CD4-positive, alpha-beta T cell treated with Interleukin-10 for 1 hour (primary cell): ENCODE measurements around the gene LRRC18.

Source experiments
- DNase-seq: peaks from one replicate; pipeline ENCODE4 v3.0.0-alpha.2; 2020

Gene LRRC18

GRCh38 chr10:48872234-48872633 is 67.4 kb downstream of the LRRC18 start:
- no peak for DNase-seq
